ENCODE measurements around the gene AK8.

DNA sequence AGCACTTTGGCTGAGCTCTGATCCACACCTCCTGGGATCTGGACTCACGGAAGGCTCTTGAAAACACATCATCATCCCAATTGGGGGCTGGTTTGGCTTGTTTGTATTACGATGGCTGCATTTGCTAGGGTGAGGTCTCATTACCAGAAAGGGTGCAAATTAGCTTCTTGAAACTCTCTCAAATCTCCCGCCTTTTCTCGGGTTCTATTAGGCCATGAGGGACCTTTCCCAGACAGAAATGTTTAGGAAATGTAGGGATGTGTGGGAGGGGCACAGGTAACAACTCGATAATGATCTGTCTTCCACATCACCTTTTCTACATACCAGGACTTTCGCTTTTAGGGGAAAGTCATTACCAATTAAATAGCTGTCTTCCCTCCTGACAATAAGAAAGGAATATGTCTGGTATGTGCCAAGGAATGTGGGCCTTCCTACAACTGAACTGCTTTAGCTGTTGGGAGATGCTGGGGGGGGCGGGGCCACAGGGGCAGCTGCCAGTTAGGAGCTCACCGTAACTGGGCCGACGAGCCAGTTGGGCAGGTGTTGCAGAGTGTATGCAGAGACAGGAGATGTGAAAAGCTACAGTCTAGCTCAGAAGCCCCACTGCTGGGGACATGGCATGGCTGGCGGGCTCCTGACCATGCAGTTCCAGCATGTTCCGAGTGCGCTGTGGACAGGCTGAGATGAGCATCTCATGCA, 71.2 kb downstream of the AK8 start:
- TF ChIP-seq, protein P1, sequence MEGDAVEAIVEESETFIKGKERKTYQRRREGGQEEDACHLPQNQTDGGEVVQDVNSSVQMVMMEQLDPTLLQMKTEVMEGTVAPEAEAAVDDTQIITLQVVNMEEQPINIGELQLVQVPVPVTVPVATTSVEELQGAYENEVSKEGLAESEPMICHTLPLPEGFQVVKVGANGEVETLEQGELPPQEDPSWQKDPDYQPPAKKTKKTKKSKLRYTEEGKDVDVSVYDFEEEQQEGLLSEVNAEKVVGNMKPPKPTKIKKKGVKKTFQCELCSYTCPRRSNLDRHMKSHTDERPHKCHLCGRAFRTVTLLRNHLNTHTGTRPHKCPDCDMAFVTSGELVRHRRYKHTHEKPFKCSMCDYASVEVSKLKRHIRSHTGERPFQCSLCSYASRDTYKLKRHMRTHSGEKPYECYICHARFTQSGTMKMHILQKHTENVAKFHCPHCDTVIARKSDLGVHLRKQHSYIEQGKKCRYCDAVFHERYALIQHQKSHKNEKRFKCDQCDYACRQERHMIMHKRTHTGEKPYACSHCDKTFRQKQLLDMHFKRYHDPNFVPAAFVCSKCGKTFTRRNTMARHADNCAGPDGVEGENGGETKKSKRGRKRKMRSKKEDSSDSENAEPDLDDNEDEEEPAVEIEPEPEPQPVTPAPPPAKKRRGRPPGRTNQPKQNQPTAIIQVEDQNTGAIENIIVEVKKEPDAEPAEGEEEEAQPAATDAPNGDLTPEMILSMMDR (IDR thresholded peaks at IDR 0.05; ENCODE audit: poor library complexity): no peak
- TF ChIP-seq EZH2 (IDR thresholded peaks at IDR 0.05; ENCODE audit: borderline replicate concordance) (no peak), EZH2phosphoT487 (IDR thresholded peaks at IDR 0.05; ENCODE audit: low read depth, severe bottlenecking, unreplicated experiment) (no peak)
